ENCODE measurements around the gene OR12D1. TPM values are rescaled to one million over a fixed set of nuclear protein-coding genes. Genes with fewer than 3 reads are reported as not detected.

Gene OR12D1
- total RNA-seq, 1 donor from 2014 or later, result not detected

DNA sequence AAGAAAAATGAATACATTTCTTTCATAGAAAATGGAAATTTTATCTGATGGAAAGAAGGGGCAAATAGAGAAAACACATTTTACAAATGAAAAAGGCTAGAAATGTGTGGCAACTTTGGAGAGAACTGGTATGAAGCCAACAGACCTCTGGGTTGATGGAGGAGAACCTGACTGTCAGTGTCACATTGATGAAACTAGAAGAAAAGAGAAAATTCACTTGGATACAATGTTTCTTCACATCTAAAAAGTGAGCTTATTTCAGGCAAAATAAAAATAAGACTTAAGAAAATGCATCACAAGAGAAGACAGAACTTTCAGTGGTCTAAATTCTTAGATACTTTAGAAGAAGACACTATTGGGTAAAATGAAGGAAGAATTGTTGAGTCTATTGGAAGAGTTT is 19.4 kb upstream of the OR12D1 start, which contains the start of gene OR12D2:
Gene OR12D2, plus strand, starts transcription at position 301 of the 400 bp plus-strand sequence. CDS start 1,069 bp downstream, outside the sequence.
- Mint-ChIP-seq H3K27me3 (ENCODE audit: unreplicated experiment) (no peaks in the 10 kb centered on the region), H3K4me1 (ENCODE audit: low read depth, unreplicated experiment) (peaks cover 3% of the 10 kb centered on the region), H3K4me3 (ENCODE audit: unreplicated experiment) (no peak within 1 kb of the TSS), H3K9me3 (ENCODE audit: unreplicated experiment) (no peaks in the 10 kb centered on the region), H3K36me3 (ENCODE audit: unreplicated experiment) (no peaks in the 10 kb centered on the region), H3K27ac (ENCODE audit: unreplicated experiment) (no peak within 1 kb of the TSS)
- DNase-seq, result no peak
- TF ChIP-seq, protein P1, sequence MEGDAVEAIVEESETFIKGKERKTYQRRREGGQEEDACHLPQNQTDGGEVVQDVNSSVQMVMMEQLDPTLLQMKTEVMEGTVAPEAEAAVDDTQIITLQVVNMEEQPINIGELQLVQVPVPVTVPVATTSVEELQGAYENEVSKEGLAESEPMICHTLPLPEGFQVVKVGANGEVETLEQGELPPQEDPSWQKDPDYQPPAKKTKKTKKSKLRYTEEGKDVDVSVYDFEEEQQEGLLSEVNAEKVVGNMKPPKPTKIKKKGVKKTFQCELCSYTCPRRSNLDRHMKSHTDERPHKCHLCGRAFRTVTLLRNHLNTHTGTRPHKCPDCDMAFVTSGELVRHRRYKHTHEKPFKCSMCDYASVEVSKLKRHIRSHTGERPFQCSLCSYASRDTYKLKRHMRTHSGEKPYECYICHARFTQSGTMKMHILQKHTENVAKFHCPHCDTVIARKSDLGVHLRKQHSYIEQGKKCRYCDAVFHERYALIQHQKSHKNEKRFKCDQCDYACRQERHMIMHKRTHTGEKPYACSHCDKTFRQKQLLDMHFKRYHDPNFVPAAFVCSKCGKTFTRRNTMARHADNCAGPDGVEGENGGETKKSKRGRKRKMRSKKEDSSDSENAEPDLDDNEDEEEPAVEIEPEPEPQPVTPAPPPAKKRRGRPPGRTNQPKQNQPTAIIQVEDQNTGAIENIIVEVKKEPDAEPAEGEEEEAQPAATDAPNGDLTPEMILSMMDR (IDR thresholded peaks at IDR 0.05; ENCODE audit: partially characterized antibody, unreplicated experiment), result no peak

DNA sequence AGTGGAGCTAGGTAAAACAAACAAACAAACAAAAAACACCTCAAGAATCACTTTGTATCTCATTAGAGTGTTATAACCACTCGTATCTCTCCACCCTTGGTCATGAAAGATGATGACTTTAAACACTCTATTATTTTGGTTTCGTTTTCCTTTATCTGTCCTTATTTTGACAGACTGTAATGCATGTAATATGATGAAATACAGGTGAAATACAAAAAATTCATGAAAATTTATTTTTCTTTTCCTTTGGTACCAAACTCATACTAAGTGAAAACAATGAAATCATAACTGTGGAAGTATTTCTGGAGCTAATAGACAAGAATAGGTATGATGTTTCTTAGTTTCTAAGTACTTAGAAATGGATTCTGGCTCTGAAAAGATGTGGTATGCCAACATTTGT is 15.2 kb upstream of the OR12D1 start:
- H3K27me3 Mint-ChIP-seq (ENCODE audit: unreplicated experiment), result no peaks in the 10 kb centered on the region
- H3K4me3 Mint-ChIP-seq (ENCODE audit: unreplicated experiment), result no peak overlapping the region

DNA sequence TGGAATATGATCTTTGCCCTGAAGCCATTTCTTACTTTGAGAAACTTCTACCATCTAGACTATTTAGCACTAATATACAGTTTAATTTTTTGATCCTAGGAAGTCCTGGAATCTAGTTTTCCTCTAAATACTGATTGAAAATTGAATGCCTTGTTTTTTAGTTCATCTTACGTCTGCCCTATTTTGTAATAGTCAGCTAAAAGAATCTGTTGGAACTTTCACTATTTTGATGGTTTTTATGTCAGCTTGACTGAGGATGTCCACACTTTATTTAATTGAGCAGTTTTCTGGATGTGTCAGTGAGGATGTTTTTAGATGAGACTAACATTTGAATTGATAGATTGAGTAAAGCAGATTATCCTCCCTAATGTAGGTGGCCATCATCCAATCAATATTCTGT is 10.9 kb upstream of the OR12D1 start:
- Mint-ChIP-seq H3K36me3 (ENCODE audit: unreplicated experiment) (peaks cover 7% of the 10 kb centered on the region), H3K27ac (ENCODE audit: unreplicated experiment) (no peak overlapping the region), H3K27me3 (ENCODE audit: unreplicated experiment) (peaks cover 2% of the 10 kb centered on the region), H3K4me3 (ENCODE audit: unreplicated experiment) (no peak overlapping the region), H3K9me3 (ENCODE audit: unreplicated experiment) (peaks cover 1% of the 10 kb centered on the region), H3K4me1 (ENCODE audit: low read depth, unreplicated experiment) (no peaks in the 10 kb centered on the region)
- TF ChIP-seq, protein P1 (IDR thresholded peaks at IDR 0.05; ENCODE audit: partially characterized antibody, unreplicated experiment), result no peak
- DNase-seq, result no peak

More for the DNA sequence above, 15.2 kb upstream of the OR12D1 start:
- no peak for DNase-seq
- no peaks in the 10 kb centered on the region for H3K36me3 Mint-ChIP-seq (ENCODE audit: unreplicated experiment)
- H3K4me1 Mint-ChIP-seq (ENCODE audit: low read depth, unreplicated experiment), result no peaks in the 10 kb centered on the region
- no peak overlapping the region for H3K27ac Mint-ChIP-seq (ENCODE audit: unreplicated experiment)
- TF ChIP-seq, protein P1 (IDR thresholded peaks at IDR 0.05; ENCODE audit: partially characterized antibody, unreplicated experiment), result no peak
- no peaks in the 10 kb centered on the region for H3K9me3 Mint-ChIP-seq (ENCODE audit: unreplicated experiment)

DNA sequence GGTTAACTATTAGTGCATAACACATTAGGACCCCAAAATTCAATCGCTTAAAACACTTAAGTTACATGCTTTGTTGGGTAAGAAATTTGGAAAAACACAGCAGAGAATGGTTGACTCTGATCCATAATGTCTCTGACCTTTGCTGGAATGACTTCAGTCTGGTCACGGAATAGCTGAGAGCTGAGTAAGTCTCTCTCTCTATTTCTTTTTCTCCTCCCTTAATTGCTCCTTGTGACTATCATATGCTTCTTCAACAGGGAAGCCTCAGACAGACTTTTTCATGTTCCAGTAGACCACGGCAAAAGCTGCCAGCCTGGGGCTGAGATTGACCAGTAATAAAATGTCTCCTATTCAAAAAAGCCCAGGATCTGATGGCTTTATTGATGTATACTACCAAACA is 4.8 kb downstream of the OR12D1 start:
- no peaks in the 10 kb centered on the region for H3K27me3 Mint-ChIP-seq (ENCODE audit: unreplicated experiment)
- TF ChIP-seq, protein P1 (IDR thresholded peaks at IDR 0.05; ENCODE audit: partially characterized antibody, unreplicated experiment), result no peak
- no peak overlapping the region for H3K27ac Mint-ChIP-seq (ENCODE audit: unreplicated experiment)

DNA sequence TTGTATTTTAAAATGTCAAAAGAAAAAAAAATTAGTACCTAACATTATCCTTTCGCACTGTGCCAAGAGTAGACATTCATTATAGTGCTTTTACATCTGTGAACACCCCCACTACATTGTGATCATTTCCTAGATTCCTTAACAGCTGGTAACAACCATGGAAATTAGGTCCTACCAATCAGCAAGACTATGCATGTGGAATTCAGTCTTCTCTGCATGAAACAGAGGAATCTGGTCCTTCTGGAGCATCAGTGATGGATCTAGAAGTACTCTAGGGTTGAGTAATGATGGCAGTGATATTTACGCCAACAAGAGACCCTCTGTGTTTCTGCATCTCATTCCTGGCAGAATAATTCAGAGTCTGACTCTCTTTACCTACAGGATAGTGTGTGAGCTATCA is 9.4 kb downstream of the OR12D1 start:
- H3K4me1 Mint-ChIP-seq (ENCODE audit: low read depth, unreplicated experiment), result no peaks in the 10 kb centered on the region
- H3K9me3 Mint-ChIP-seq (ENCODE audit: unreplicated experiment), result peaks cover 2% of the 10 kb centered on the region
- H3K4me3 Mint-ChIP-seq (ENCODE audit: unreplicated experiment), result no peak overlapping the region
- TF ChIP-seq, protein P1 (IDR thresholded peaks at IDR 0.05; ENCODE audit: partially characterized antibody, unreplicated experiment), result no peak
- no peak overlapping the region for H3K27ac Mint-ChIP-seq (ENCODE audit: unreplicated experiment)
- no peaks in the 10 kb centered on the region for H3K36me3 Mint-ChIP-seq (ENCODE audit: unreplicated experiment)
- DNase-seq, result no peak
- peaks cover 1% of the 10 kb centered on the region for H3K27me3 Mint-ChIP-seq (ENCODE audit: unreplicated experiment)

More for the DNA sequence above, 4.8 kb downstream of the OR12D1 start:
- no peaks in the 10 kb centered on the region for H3K4me1 Mint-ChIP-seq (ENCODE audit: low read depth, unreplicated experiment)
- peaks cover 1% of the 10 kb centered on the region for H3K9me3 Mint-ChIP-seq (ENCODE audit: unreplicated experiment)
- no peak overlapping the region for H3K4me3 Mint-ChIP-seq (ENCODE audit: unreplicated experiment)
- no peaks in the 10 kb centered on the region for H3K36me3 Mint-ChIP-seq (ENCODE audit: unreplicated experiment)
- DNase-seq, result no peak
